ENCODE measurements around the gene GXYLT2.

The GXYLT2 gene

GRCh38 chr3:73018790-73019441, 131.1 kb downstream of the GXYLT2 start:
- DNase-seq: no peak

- DNase-seq: no peak
Measured at GRCh38 chr3:73021301-73021835, 133.5 kb downstream of the GXYLT2 start.

DNA sequence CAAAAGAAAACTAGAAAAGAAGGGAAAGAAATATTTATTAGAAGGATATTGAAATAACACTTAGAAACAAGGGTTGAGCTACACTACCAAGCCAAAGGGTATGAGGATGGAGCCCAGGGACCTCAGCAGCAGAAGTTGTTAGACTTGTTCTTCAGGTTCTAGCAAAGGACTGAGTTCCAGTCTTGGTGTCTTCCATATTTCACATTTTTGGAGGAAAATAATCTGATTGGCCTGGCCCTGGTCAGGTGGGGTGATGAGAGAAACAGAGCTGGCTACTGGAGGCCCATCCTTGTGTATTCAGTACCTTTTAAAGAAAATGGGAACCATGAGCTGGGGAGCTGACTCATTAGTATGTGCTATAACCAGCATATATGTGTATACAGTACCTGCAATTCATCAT, 137.0 kb downstream of the GXYLT2 start:
- DNase-seq: no peak

GRCh38 chr3:73026111-73026759, 138.4 kb downstream of the GXYLT2 start:
- DNase-seq: no peak

Data from NCI-H1417 (cell line).